Activated CD8-positive, alpha-beta memory T cell treated with anti-CD3 and anti-CD28 coated beads for 24 hours (primary cell): ENCODE data around the gene ALS2CL.
A peak's percentile ranks its signal among the peaks of the same experiment; 100 is the strongest.

Experiments used
- DNase-seq: peaks from one replicate; pipeline ENCODE4 v3.0.0-alpha.2; 2020

Gene ALS2CL

GRCh38 chr3:46663591-46664135 is 29.8 kb downstream of the ALS2CL start:
- DNase-seq: peak; percentile 47

- DNase-seq: no peak
These were observed 30.5 kb downstream of the ALS2CL start for GRCh38 chr3:46662771-46663551.

DNA sequence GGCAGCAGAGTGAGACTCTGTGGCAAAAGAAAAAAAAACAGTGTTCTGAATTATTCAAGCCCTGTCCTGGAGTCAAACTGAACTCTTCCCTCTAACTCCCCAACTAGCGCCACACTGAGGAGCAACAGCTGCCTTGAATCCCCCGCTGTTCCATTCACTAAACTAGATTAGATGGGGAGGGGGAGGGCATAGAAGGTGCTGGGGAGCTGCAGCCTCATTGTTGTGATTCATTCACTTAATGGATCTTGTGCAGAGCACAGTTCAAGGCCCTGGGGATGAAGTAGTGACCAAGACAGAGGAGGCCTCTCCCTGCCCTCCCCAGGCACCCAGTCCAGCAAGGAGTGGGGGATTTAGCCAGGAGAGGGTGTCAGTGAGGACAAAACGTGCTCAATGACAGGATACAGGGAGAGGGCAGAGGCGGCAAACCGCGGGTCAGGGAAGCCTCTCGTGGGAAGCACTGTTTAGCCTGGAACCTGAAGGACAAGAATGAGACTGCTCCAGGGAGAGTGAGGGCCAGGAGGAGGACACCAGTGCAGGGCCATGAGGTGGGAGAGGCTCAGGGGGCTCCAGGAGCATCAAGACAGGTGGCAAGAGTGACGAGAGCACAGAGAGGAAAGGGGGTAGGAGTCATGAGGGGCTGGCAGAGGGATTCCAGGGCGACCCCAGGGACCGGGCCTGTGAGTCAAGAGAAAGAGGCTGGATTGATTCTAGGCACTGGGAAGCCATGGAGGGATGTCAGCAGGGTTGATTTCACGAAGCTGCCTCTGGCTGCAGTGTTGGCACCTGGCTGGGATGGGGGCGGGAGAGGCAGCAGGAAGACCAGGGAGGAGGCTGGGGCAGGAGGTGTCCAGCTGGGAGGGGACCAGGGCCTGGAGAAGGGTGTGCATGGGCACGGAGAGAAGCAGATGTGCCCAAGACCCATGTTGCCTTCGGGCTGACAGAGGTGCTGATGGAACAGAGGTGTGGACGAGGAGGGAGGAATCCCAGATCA is 31.4 kb downstream of the ALS2CL start:
- no peak for DNase-seq

DNA sequence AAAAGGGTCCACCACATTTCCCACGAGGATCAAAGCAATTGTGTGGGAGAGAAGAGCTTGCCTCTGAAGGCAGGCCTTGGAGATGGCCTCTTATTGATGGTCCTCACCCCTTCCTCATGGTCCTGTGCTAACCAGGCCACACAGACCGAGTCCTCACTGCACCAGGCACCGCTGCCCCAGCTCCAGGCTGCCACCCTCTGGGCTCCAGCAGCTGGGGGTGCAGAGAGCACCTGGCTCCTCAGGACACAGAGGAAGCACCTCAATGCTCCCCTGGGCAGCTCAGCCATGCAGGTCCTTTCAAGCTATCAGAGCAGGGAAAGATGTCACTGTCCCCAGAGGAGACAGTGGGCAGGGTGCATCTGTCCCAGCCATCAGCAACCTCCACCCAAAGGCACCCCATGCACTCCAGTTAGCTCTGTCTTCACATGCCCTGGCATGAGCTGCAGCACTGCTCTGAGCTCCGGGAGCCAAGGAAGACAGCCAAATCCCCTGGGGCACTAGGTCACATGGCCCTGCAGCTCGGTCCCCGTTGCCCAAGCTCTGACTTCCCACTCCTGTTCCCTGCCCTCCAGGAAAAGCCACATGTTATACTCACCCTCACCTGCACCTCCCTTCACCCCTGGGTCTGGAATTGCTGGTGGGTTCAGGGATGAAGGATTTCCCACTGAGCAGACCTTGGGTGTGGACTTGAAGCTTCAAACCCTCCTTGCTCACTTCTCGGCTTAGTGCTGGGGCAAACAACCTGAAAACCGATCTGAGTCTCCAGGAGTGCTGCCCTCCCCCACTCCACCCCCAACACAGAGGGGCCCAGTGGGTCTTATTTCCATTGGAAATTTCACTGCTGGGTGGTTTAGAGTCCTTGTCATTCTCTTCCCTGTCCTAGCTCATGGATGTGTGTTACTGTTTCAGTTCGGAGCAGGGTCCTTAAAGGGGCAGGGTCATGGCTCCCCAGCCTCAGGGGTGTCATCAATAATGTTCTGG is 32.6 kb downstream of the ALS2CL start:
- no peak for DNase-seq

- DNase-seq: no peak
These were observed 33.5 kb downstream of the ALS2CL start for GRCh38 chr3:46660003-46660402.

DNA sequence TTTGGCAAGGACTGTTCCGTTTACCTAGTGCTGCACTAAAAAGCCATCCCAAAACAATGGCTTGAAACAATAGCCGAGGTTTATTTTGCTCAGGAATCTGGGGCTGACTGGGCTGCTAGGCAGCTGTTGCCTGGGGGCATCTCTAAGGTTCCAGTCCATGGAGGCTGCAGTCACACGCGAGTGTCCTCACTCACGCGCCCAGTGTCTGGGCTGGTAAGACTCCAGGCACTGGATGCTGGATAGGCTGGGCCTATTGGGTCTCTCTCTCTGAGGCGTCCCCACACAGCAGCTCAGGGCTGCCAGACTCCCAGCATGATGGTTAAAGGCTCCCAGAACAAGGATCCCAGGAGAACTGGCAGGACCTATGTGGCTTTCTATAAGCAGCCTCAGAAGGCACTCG is 34.2 kb downstream of the ALS2CL start:
- no peak for DNase-seq

DNA sequence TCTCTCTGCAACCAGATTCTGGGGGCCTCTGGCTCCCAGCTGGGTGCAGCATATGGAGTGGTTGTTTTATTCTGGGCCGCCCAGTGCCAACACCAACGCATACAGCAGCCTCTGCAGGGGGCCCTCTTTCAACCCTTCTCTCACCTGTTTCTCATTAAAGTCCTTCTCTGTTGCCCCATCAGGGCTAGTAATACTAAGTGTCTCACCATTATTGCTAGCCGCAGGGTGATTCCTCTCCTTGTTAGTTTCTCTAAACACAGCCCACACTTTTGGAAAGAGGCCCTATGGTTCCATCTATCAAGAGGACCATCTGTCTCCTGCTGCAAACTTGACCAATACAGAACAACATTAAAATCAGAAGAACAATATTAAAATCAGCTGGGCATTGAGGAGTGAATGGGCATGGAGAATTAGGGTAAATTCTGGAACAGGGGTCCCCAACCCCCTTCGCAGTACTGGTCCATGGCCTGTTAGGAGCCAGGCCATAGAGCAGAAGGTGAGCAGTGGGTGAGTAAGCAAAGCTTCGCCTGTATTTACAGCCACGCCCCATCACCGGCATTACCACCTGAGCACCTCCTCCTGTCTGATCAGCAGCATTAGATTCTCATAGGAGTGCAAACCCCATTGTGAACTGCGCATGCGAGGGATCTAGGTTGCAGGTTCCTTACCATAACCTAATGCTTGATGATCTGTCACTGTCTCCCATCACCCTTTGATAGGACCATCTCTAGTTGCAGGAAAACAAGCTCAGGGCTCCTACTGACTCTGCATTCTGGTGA is 36.5 kb downstream of the ALS2CL start:
- no peak for DNase-seq

- no peak for DNase-seq
These were observed 38.2 kb downstream of the ALS2CL start for GRCh38 chr3:46655271-46655670.

DNA sequence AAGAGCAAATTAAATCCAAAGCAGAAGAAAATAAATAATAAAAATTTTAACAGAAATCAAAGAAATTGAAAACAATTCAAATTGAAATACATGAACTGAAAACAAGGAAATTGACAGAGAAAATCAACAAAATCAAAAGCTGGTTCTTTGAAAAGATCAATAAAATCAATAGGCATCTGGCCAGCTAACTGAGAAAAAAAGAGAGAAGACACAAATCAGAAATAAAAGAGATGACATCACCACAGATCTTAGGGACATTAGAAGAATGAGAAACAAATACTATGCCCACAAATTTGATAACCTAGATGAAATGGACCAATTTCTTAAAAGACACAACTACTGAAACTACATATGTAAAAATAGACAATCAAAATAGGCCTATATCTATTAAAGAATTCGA is 42.4 kb downstream of the ALS2CL start:
- DNase-seq: no peak

GRCh38 chr3:46649436-46649835 is 44.0 kb downstream of the ALS2CL start:
- DNase-seq: no peak

GRCh38 chr3:46648096-46648495 is 45.4 kb downstream of the ALS2CL start:
- no peak for DNase-seq

DNA sequence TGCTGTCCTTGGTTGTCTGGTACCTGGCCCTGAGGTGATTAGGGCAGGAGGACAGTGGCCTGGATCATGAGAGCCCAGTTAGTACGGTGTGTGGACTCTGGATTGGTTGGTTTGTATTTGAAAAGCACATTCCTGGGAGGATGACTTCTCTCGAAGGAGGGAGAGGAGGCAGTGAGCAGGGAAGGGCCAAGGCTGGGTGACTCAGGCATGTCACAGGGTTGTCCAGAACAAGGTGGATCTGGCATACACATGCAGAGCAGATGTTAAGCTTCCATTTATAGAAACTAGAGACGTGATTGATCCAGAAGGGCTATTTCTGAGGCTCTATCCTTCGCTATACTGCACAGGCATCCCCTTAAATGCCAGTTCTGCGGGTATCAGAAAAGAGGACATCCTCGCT is 46.8 kb downstream of the ALS2CL start:
- no peak for DNase-seq

- no peak for DNase-seq
These were observed 49.8 kb downstream of the ALS2CL start for GRCh38 chr3:46643701-46644100.

- DNase-seq: no peak
These were observed 50.5 kb downstream of the ALS2CL start for GRCh38 chr3:46642971-46643370.

GRCh38 chr3:46640927-46641326 is 52.6 kb downstream of the ALS2CL start:
- DNase-seq: no peak

- DNase-seq: no peak
These were observed 54.3 kb downstream of the ALS2CL start for GRCh38 chr3:46639221-46639620.

- DNase-seq: no peak
These were observed 58.6 kb downstream of the ALS2CL start for GRCh38 chr3:46634856-46635255.

DNA sequence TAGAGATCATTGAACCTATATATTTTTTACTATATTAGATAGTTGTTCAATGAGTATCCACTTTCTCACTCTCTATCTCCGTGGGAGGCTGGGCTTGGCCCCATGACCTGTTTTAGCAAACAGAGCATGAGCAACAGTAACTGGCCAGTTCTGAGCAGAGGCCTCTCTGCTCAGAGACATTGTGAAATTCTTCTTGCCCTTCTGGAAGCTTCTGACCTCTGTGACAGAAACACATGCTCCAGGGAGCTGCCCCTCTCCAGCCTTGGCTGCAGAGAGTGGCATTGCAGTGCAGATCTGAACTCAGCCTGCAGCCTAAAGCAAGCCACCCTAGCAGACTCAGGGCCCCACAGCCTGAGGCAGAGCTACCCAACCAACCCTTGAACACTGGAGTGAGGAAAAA is 60.7 kb downstream of the ALS2CL start:
- DNase-seq: no peak

DNA sequence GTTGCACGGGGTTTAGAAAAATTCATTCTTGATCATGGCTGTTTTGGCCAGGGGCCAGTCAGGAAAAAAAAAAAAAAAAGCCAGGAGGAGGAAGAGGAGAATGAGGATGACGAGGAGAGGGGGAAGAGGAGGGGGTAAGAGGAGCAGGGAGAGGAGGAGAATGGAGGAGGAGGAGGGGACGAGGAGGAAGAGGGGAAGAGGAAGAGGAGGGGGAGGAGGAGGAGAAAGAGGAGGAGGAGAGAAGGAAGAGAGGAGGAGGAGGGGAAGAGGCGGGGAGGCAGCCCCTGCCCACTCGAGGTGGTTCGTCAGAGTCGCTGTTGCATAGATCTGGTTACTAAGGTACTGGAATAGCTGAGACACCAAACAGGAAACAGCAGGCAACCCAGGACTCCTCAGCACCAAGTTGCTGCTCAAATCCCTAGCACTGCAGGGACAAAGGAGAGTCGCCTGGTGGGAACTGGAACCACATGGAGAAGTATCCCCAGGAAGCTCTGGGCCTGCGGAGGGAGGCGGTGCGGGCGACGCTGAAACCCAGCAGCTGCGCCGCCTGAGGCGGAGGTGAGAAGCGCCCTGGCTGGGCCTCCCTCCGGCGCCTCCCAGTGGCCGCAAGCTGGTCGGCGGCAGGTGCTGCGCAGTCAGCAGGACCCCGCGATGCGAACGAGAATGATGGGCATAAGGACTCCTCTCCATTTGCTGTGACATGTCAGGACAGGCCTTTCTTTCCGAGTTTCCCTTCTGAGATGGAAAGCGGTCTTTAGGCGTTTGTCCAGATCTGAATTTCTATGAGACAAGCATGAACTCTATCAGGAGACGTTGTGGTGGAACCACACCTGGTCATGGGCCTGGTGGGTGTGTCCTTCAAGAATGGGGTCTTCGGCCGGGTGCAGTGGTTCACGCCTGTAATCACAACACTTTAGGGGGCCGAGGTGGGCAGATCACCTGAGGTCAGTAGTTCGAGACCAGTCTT is 63.6 kb downstream of the ALS2CL start:
- DNase-seq: peak; percentile 89

GRCh38 chr3:46628901-46629369 is 64.5 kb downstream of the ALS2CL start:
- no peak for DNase-seq
